Measurements from ENCODE around the gene CA5A.

GRCh38 chr16:87856791-87857228, 79.5 kb downstream of the CA5A start:
- no peak for TF ChIP-seq CTCF (IDR thresholded peaks at IDR 0.05)
- TF ChIP-seq POLR2AphosphoS5 (IDR thresholded peaks at IDR 0.05): no peak
- TF ChIP-seq EP300 (IDR thresholded peaks at IDR 0.05): no peak

All from suprapubic skin (tissue), 4 donors.